Tibial artery (tissue), 4 donors: ENCODE data around the gene POLL.
"Not testable (repeated sequence)": the region's sequence is repeated elsewhere in the genome, so short reads cannot be mapped to it uniquely, and the experiment has no call there.

Source experiments
- DNase-seq, 2 donors: peaks; one replicate each; pipeline ENCODE4 v3.0.0-alpha.2; 2019
- H3K27ac ChIP-seq, 2 donors: fragments of 200-600 bp; sonication (generic) in 1 of 2; 1 replicate in 1 of 2; 2 replicates in 1 of 2; pipeline ENCODE4 v1.5.1; 2018 to 2019; ENCODE audit warnings: mild to moderate bottlenecking in 1 of 2
- H3K27me3 ChIP-seq, 2 donors: fragments of 200-600 bp; sonication (generic) in 1 of 2; one replicate each; pipeline versions ENCODE4 v1.5.1 to v1.6.0; 2016 to 2019
- H3K36me3 ChIP-seq, 3 donors: fragments of 200-600 bp; sonication (generic) in 2 of 3; one replicate each; pipeline ENCODE4 v1.5.1; 2016 to 2019; ENCODE audit warnings: mild to moderate bottlenecking in 2 of 3
- H3K4me1 ChIP-seq, 4 donors: fragments of 200-600 bp; sonication (generic) in 2 of 4; 1 replicate in 3 of 4; 2 replicates in 1 of 4; pipeline ENCODE4 v1.5.1; 2016 to 2019
- H3K4me3 ChIP-seq, 2 donors: fragments of 200-600 bp; sonication (generic) in 1 of 2; 1 replicate in 1 of 2; 2 replicates in 1 of 2; pipeline ENCODE4 v1.5.1; 2018 to 2019; ENCODE audit warnings: mild to moderate bottlenecking in 2 of 2
- H3K9me3 ChIP-seq, 3 donors: fragments of 200-600 bp; sonication (generic) in 1 of 3; one replicate each; pipeline ENCODE4 v1.5.1; 2016 to 2019
- intact Hi-C: fragments of 100-400 bp; cut with DNase I; formaldehyde crosslinking; loops from one replicate; pipeline ENCODE4 v1.15.0; 2023; ENCODE audit warnings: low total_unique reads
- TF ChIP-seq, protein P1 (sequence below), 2 experiments: fragments of 200-600 bp in 1 of 2; fragments of 450-650 bp in 1 of 2; IDR thresholded peaks; one replicate each; pipeline ENCODE4 v1.5.1; 2017 to 2019; ENCODE audit warnings: antibody characterized with exemption in 2 of 2, mild to moderate bottlenecking in 1 of 2, moderate library complexity in 1 of 2

The POLL gene

DNA sequence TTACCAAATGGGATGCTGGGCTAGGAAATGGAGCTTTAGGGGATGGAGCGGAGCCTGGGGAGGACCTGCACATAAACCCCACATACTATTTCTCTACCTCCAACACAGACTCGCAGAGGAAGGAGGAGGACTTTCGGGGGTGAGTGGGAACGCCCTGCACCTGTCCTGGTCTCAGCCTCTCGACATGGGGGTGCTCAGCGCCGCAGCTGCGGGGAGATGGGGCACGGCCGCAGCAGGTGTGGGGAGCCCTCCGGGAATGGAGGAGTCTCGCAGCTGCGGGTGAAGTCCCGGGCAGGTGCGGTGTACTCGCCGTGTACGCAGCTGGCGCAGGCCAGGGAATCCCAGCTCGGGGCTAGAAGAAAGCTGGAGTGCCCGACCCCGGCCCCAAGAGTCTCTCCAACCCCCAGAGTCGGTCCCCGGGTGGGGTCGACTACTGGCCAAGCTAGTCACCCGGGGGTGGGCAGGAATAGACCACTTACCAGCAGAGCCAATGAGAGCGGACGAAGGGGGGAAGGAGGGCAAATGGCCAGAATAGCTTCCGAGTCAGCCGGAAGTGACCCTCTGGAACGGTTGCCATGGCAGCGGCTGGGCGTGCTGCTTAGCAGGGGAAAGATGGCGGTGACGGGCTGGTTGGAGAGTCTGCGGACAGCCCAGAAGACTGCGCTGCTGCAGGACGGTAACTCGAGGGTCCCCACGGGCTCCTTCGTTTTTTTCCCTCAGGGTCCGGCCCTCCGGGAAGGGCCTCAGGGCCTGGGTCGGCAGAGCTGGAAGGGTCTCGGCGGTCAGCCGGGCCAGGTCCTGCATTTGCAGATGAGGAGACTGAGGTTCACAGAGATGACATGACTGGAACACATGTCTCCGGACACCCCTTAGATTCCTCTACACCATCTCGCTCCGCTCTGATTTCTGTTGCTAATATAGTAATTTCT, at the start of gene POLL, which contains the start of gene DPCD:
TSS of gene POLL (minus strand) at position 533 of the 929 bp plus-strand sequence. CDS start 897 bp downstream, outside the sequence.
TSS of gene DPCD (plus strand) at position 597 of the 929 bp plus-strand sequence. CDS start at position 613, 16 bp downstream.
- peak; percentile 98 to 99 for DNase-seq
- no peaks in the 10 kb centered on the region for H3K27me3 ChIP-seq
- no peaks in the 10 kb centered on the region for H3K9me3 ChIP-seq
- peak within 1 kb of the TSS; percentile 83 to 95 for H3K4me3 ChIP-seq
- H3K36me3 ChIP-seq: peaks cover 0 to 24% (median 21%) of the 10 kb centered on the region in 3 donors
- intact Hi-C loops: loop anchor here (10.0 kb wide), 1 partner anchor 187 kb away; the partner anchor contains the start of gene FGF8
- H3K4me1 ChIP-seq: peaks cover 0 to 23% (median 16%) of the 10 kb centered on the region in 4 donors
- H3K27ac ChIP-seq: peak within 1 kb of the TSS; percentile 74 to 76
- TF ChIP-seq, protein P1, sequence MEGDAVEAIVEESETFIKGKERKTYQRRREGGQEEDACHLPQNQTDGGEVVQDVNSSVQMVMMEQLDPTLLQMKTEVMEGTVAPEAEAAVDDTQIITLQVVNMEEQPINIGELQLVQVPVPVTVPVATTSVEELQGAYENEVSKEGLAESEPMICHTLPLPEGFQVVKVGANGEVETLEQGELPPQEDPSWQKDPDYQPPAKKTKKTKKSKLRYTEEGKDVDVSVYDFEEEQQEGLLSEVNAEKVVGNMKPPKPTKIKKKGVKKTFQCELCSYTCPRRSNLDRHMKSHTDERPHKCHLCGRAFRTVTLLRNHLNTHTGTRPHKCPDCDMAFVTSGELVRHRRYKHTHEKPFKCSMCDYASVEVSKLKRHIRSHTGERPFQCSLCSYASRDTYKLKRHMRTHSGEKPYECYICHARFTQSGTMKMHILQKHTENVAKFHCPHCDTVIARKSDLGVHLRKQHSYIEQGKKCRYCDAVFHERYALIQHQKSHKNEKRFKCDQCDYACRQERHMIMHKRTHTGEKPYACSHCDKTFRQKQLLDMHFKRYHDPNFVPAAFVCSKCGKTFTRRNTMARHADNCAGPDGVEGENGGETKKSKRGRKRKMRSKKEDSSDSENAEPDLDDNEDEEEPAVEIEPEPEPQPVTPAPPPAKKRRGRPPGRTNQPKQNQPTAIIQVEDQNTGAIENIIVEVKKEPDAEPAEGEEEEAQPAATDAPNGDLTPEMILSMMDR (IDR thresholded peaks at IDR 0.05): no peak

DNA sequence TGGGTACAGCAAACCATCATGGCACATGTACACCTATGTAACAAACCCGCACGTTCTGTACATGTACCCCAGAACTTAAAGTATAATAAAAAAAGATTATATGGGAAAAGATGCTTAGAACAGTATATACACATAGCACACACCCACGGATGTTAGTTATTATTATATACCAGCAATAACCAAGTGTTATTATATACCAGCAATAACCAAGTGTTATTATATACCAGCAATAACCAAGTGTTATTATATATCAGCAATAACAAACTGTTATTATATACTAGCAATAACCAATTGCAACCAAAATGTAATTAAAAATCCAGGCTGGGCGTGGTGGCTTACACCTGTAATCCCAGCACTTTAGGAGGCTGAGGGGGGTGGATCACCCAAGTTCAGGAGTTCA, 45.5 kb upstream of the POLL start:
- H3K27ac ChIP-seq, H3K4me3 ChIP-seq, intact Hi-C loops, H3K4me1 ChIP-seq, DNase-seq, H3K27me3 ChIP-seq, H3K9me3 ChIP-seq: not testable (repeated sequence)
- H3K36me3 ChIP-seq: peaks cover 0 to 51% (median 4%) of the 10 kb centered on the region in 3 donors

DNA sequence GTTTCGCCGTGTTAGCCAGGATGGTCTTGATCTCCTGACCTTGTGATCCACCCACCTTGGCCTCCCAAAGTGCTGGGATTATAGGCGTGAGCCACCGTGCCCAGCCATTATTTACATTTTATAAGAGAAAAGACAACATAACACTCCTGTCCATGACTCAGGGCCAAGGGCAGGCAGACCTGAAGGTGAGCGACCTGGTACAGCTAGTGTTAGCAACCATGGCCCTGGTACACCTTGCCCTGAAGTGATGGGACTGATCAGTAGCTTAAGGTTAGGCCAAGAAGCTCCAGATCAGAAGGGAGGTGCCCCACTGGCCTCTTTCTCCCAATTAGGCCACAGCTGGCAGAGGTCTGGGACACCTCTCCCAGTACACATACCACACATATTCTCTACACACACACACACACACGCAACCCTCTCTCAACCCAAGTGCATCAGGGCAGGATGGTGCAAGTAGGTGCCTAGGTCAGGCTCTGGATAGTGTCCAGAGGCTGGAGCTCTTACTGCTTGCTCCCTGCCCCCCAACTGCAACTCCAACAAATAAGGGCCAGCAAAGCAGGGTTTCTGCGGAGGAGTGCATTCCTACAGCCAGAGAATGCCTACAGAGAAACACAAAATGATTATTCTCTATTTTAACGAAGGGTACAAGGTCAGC, 43.9 kb upstream of the POLL start:
- H3K9me3 ChIP-seq: no peaks in the 10 kb centered on the region
- H3K4me1 ChIP-seq: no peaks in the 10 kb centered on the region
- no peak overlapping the region for H3K4me3 ChIP-seq
- intact Hi-C loops: no loop called here
- TF ChIP-seq, protein P1 (IDR thresholded peaks at IDR 0.05): no peak
- peaks cover 0 to 48% (median 4%) of the 10 kb centered on the region in 3 donors for H3K36me3 ChIP-seq
- no peak for DNase-seq
- H3K27me3 ChIP-seq: no peaks in the 10 kb centered on the region
- no peak overlapping the region for H3K27ac ChIP-seq

DNA sequence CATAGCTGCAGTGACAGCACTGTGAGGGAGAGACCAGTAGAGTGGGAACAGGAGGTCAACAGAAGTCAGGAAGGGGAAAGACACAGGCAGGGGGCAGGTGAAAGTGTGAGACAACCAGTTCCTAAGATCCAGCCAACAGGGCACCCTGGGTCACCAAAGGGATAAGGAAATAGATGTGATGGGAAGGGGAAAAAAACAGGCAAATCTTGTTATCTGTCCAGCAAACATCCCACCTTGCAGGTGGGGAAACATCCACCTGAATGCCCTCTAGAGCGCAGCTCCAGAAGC, 42.5 kb upstream of the POLL start:
- peaks cover 0 to 41% (median 0%) of the 10 kb centered on the region in 3 donors for H3K36me3 ChIP-seq
- intact Hi-C loops: no loop called here
- no peaks in the 10 kb centered on the region for H3K9me3 ChIP-seq
- DNase-seq: no peak
- no peaks in the 10 kb centered on the region for H3K27me3 ChIP-seq
- TF ChIP-seq, protein P1 (IDR thresholded peaks at IDR 0.05): no peak
- no peak overlapping the region for H3K27ac ChIP-seq
- H3K4me1 ChIP-seq: peaks cover 0 to 10% (median 0%) of the 10 kb centered on the region in 4 donors
- H3K4me3 ChIP-seq: no peak overlapping the region

DNA sequence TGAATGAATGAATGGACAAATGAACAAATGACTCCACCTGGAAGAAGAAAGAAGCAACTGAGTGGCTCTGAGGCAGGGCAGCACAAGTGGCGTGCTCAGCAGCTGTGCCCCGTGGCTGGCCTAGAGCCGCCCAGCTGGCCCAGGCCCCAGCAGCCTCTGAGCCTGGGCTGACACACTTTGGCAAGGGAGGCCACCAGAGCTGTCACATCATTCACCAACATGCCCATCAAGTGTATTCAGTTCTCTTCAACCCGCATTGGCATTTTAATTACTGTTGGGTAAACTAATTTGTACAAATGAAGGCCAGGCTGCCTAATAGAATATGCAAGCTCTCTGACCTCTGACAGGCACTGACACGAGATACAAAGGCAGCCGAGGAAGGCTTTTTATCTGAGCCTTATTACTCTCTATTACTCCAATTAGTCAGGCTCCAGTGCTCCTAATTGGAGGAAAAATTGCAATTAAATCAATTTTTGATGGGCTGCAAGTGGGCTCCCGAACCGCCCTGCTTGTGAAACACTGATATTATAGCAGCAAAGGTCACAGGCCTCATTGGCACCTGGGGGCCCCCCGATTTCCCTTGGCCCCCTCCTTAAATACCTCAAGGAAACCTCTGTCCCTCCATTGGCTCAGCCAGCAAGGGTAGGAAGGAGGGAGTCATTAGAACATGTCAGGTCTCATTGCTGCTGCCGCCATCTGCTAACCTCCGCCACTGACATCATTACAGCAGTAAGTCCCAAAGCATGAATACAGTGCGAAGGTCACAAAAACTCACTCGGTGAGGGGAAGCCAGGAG, 42.0 kb upstream of the POLL start:
- no peak overlapping the region for H3K4me3 ChIP-seq
- no peak overlapping the region for H3K27ac ChIP-seq
- peaks cover 0 to 10% (median 0%) of the 10 kb centered on the region in 4 donors for H3K4me1 ChIP-seq
- no peaks in the 10 kb centered on the region for H3K27me3 ChIP-seq
- H3K36me3 ChIP-seq: peaks cover 0 to 42% (median 0%) of the 10 kb centered on the region in 3 donors
- DNase-seq: no peak
- intact Hi-C loops: no loop called here
- H3K9me3 ChIP-seq: no peaks in the 10 kb centered on the region
- TF ChIP-seq, protein P1 (IDR thresholded peaks at IDR 0.05): no peak
